HepG2 (cell line): ENCODE data around the gene C19orf44. TPM values are rescaled to one million over a fixed set of nuclear protein-coding genes. Genes with fewer than 3 reads are reported as not detected.
"Not testable (repeated sequence)": the region's sequence is repeated elsewhere in the genome, so short reads cannot be mapped to it uniquely, and the experiment has no call there.

ENCODE experiments used
- ATAC-seq: fragments of 200-7000 bp; cut with Tn5 transposase; 3 replicates; pipeline ENCODE4 v1.9.1; 2020; ENCODE audit warnings: mild to moderate bottlenecking, moderate library complexity
- BruUV-seq: library from RNA; stranded (reverse); fragments of 400-500 nt; replicated peaks from 2 replicates; lab custom pipeline; 2021; lab: Mats Ljungman, UMichigan
- CTCF ChIA-PET: fragments of 300-600 bp; formaldehyde crosslinking; extraction: SDS; loops from one replicate; lab custom pipeline; 2021; ENCODE audit warnings: low total read pairs, inconsistent platforms, low intra/inter-chr PET ratio; lab: Yijun Ruan, JAX
- POLR2A ChIA-PET: fragments of 350-600 bp; sonication (Branson Sonifier 250); formaldehyde crosslinking; loops from one replicate; lab custom pipeline; 2020; ENCODE audit warnings: antibody characterized with exemption, inconsistent platforms; lab: Yijun Ruan, JAX
- DNase-seq: peaks from one replicate; pipeline ENCODE4 v3.0.0-alpha.2; 2015; ENCODE audit warnings: low spot score
- FAIRE-seq: peaks from 3 replicates; lab custom pipeline; 2011; peaks lifted over from hg19 to GRCh38; lab: Jason Lieb, UNC
- H2AFZ ChIP-seq: one replicate; pipeline ENCODE4 v1.6.1; 2011; ENCODE audit warnings: low read length, inconsistent platforms
- H3K27ac ChIP-seq: fragments of 300-600 bp; 3 replicates; pipeline ENCODE4 v1.8.0; 2011; ENCODE audit warnings: mixed run types, mild to moderate bottlenecking, mixed read lengths, low read length, inconsistent platforms; ENCODE audit not compliant: insufficient read depth; ENCODE audit errors: extremely low read length
- H3K27me3 ChIP-seq, 2 experiments: fragments of 200-600 bp in 1 of 2; 2 replicates in 1 of 2; 3 replicates in 1 of 2; pipeline versions ENCODE4 v1.6.0 to v1.8.0; 2011; ENCODE audit warnings: low read length in 2 of 2, mild to moderate bottlenecking in 2 of 2, moderate library complexity in 2 of 2, inconsistent platforms in 1 of 2; ENCODE audit not compliant: insufficient read depth in 2 of 2, control insufficient read depth in 1 of 2
- H3K36me3 ChIP-seq, 2 experiments: fragments of 200-600 bp in 1 of 2; replicated peaks in 1 of 2; 2 replicates in 1 of 2; 3 replicates in 1 of 2; pipeline versions ENCODE4 v1.5.1 to v1.8.0; 2011; ENCODE audit warnings: low read length in 2 of 2, inconsistent platforms in 1 of 2; ENCODE audit not compliant: insufficient read depth in 2 of 2, control insufficient read depth in 1 of 2
- H3K4me1 ChIP-seq: 2 replicates; pipeline ENCODE4 v1.5.1; 2012; ENCODE audit warnings: low read length, inconsistent platforms; ENCODE audit not compliant: insufficient read depth
- H3K4me2 ChIP-seq: 2 replicates; pipeline ENCODE4 v1.6.0; 2011; ENCODE audit warnings: low read depth, low read length, inconsistent platforms
- H3K4me3 ChIP-seq, 3 experiments: fragments of 200-600 bp in 1 of 3; sonication (generic), shearing (Covaris generic) in 1 of 3; replicated peaks in 1 of 3; 2 replicates each; pipeline ENCODE4 v1.5.1; 2011 to 2016; ENCODE audit warnings: low read length in 3 of 3, inconsistent platforms in 2 of 3, low read depth in 2 of 3, mild to moderate bottlenecking in 2 of 3, control low read depth in 1 of 3, mixed read lengths in 1 of 3; ENCODE audit not compliant: insufficient read depth in 1 of 3
- H3K79me2 ChIP-seq: one replicate; pipeline ENCODE4 v1.6.1; 2011; ENCODE audit warnings: low read length, inconsistent platforms; ENCODE audit not compliant: insufficient read depth
- H3K9ac ChIP-seq: 2 replicates; pipeline ENCODE4 v1.6.0; 2011; ENCODE audit warnings: mild to moderate bottlenecking, low read depth, low read length, inconsistent platforms; ENCODE audit not compliant: insufficient read depth
- H3K9me3 ChIP-seq: 2 replicates; pipeline ENCODE4 v1.5.1; 2012; ENCODE audit warnings: mild to moderate bottlenecking, low read length
- H4K20me1 ChIP-seq: 2 replicates; pipeline ENCODE4 v1.6.0; 2011; ENCODE audit warnings: inconsistent platforms, mild to moderate bottlenecking, low read length, moderate library complexity; ENCODE audit not compliant: insufficient read depth
- HOXA9 ChIP-seq: sonication (generic); formaldehyde crosslinking; IDR thresholded peaks from 2 replicates; pipeline ENCODE4 v1.8.1; 2022; ENCODE audit warnings: missing genetic modification reagents, mild to moderate bottlenecking, moderate library complexity, borderline replicate concordance
- JDP2 ChIP-seq: sonication (generic); formaldehyde crosslinking; IDR thresholded peaks from 2 replicates; pipeline ENCODE4 v1.8.1; 2022; ENCODE audit warnings: missing genetic modification reagents, borderline replicate concordance
- ZNF605 ChIP-seq: sonication (generic); formaldehyde crosslinking; IDR thresholded peaks from 2 replicates; pipeline ENCODE4 v1.8.0; 2022; ENCODE audit warnings: mild to moderate bottlenecking, missing genetic modification reagents
- ZNF607 ChIP-seq: sonication (generic); formaldehyde crosslinking; IDR thresholded peaks from 2 replicates; pipeline ENCODE4 v1.5.1; 2020; ENCODE audit warnings: missing genetic modification reagents, mild to moderate bottlenecking, borderline replicate concordance
- WGBS: methylation state at CpG from one replicate; pipeline ENCODE4 v1.1.6; 2017; ENCODE audit warnings: low lambda C conversion rate; 5-methylcytosine and 5-hydroxymethylcytosine counted together
- in situ Hi-C: cut with HindIII; loops from 2 replicates; pipeline ENCODE4 v1.10.0; 2017; ENCODE audit warnings: low pct_unique_long_range_greater_than_20kb; ENCODE audit not compliant: extremely low pct_ligation_motif_present
- intact Hi-C: fragments of 100-400 bp; cut with micrococcal nuclease; formaldehyde crosslinking; loops from one replicate; pipeline ENCODE4 v1.10.0; 2022; ENCODE audit not compliant: unreplicated experiment
- polyA plus RNA-seq, 8 experiments: library from polyadenylated mRNA; depleted of rRNA in 3 of 8; stranded (reverse) in 7 of 8; unstranded in 1 of 8; fragments of >200 nt; fragmentation: Illumina TruSeq in 4 of 8; extraction: Trizol in 4 of 8; gene quantifications; 2 replicates each; pipeline versions ENCODE4 v1.2.1 to v1.2.3, GENCODE V29; 2011 to 2016; ENCODE audit warnings: low read depth in 4 of 8, missing spikeins in 1 of 8, mixed read lengths in 1 of 8; ENCODE audit not compliant: insufficient read depth in 1 of 8
- total RNA-seq, 5 experiments: library from RNA; depleted of rRNA; stranded (reverse); fragments of >200 nt; fragmentation: Illumina TruSeq; extraction: Trizol; gene quantifications; 2 replicates each; pipeline ENCODE4 v1.2.3, GENCODE V29; 2016; ENCODE audit warnings: low read depth in 1 of 5
- TF ChIP-seq, protein P1 (sequence below): sonication (generic); formaldehyde crosslinking; IDR thresholded peaks from 2 replicates; pipeline ENCODE4 v1.5.1; 2020; ENCODE audit warnings: mild to moderate bottlenecking, missing genetic modification reagents
- TF ChIP-seq, protein P2 (sequence below): IDR thresholded peaks from 2 replicates; pipeline ENCODE4 v1.6.1; 2016

The C19orf44 gene
- total and polyA plus RNA-seq, 2 of the 13 experiments (the other 11 are each of a cell fraction or from before 2014, with no cell fraction given): 3.2 to 4.3 TPM

DNA sequence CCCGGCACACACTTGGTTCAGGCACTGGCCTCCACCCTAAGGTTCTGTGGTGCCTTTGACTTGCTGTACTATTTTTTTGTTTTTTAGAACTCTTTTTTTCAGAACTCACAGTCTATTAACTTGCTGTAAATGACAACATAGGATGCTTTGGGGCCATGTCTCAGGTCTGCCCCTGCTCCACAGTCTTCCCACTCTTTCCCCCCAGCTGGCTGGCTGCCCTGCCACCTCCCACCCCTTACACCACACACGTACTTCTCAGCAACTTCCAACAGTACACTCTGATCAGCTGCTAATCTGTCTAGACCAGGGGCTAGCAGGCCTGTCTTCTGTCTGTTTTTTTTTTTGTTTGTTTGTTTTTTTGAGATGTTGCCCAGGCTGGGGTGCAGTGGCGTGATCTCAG, 8.1 kb downstream of the C19orf44 start (continued):
- TF ChIP-seq, protein P1, sequence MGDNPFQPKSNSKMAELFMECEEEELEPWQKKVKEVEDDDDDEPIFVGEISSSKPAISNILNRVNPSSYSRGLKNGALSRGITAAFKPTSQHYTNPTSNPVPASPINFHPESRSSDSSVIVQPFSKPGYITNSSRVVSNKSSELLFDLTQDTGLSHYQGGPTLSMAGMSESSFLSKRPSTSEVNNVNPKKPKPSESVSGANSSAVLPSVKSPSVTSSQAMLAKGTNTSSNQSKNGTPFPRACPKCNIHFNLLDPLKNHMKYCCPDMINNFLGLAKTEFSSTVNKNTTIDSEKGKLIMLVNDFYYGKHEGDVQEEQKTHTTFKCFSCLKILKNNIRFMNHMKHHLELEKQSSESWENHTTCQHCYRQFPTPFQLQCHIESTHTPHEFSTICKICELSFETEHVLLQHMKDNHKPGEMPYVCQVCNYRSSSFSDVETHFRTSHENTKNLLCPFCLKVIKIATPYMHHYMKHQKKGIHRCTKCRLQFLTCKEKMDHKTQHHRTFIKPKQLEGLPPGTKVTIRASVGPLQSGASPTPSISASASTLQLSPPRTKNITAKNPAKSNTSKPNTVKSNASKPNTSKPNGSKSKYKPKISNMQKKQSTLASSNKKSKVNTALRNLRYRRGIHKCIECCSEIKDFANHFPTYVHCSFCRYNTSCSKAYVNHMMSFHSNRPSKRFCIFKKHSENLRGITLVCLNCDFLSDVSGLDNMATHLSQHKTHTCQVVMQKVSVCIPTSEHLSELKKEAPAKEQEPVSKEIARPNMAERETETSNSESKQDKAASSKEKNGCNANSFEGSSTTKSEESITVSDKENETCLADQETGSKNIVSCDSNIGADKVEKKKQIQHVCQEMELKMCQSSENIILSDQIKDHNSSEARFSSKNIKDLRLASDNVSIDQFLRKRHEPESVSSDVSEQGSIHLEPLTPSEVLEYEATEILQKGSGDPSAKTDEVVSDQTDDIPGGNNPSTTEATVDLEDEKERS: no peak
- TF ChIP-seq ZNF607: no peak
- TF ChIP-seq ZNF605 (CRISPR knock-in tag): no peak
- TF ChIP-seq JDP2 (CRISPR knock-in tag): no peak
- no peak for TF ChIP-seq HOXA9 (CRISPR knock-in tag)
- TF ChIP-seq, protein P2, sequence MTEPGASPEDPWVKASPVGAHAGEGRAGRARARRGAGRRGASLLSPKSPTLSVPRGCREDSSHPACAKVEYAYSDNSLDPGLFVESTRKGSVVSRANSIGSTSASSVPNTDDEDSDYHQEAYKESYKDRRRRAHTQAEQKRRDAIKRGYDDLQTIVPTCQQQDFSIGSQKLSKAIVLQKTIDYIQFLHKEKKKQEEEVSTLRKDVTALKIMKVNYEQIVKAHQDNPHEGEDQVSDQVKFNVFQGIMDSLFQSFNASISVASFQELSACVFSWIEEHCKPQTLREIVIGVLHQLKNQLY (CRISPR knock-in tag): no peak

DNA sequence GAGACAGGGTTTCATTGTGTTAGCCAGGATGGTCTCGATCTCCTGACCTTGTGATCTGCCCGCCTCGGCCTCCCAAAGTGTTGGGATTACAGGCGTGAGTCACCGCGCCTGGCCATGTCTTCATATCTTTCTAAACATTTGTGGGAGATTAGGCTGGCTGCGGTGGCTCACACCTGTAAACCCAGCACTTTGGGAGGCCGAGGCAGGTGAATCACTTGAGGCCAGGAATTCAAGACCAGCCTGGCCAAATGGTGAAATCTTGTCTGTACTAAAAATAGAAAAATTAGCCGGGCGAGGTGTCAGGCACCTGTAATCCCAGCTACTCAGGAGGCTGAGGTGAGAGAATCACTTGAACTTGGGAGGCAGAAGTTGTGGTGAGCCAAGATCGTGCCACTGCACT, 10.0 kb downstream of the C19orf44 start:
- peaks cover 5 to 38% of the 10 kb centered on the region in 2 experiments; a peak in 3 of 5 replicates for H3K36me3 ChIP-seq
- H3K79me2 ChIP-seq, intact Hi-C loops, POLR2A ChIA-PET, H3K27ac ChIP-seq, H3K27me3 ChIP-seq, H2AFZ ChIP-seq, CTCF ChIA-PET, H4K20me1 ChIP-seq, BruUV-seq, in situ Hi-C loops, ATAC-seq, FAIRE-seq, H3K4me3 ChIP-seq, DNase-seq, H3K9ac ChIP-seq, H3K4me2 ChIP-seq, H3K4me1 ChIP-seq, H3K9me3 ChIP-seq: not testable (repeated sequence)
- 94% methylated on average over 11 of the region's 11 CpGs for WGBS
